Activated T-cell treated with anti-CD3 and anti-CD28 coated beads, Interleukin-2, amount 50 U/mL, for 72 hours (primary cell): ENCODE results near the gene C1orf141. TPM values are rescaled to one million over a fixed set of nuclear protein-coding genes. Genes with fewer than 3 reads are reported as not detected.

Source experiments
- ATAC-seq, 2 donors: fragments of 150-1000 bp; cut with Tn5 transposase; replicated peaks in 1 of 2; 2 replicates each; pipeline ENCODE4 v1.10.0; 2021; ENCODE audit warnings: moderate library complexity in 2 of 2, mild to moderate bottlenecking in 1 of 2
- DNase-seq, 2 donors: peaks; one replicate each; pipeline ENCODE4 v3.0.0; 2021 to 2022; ENCODE audit warnings: mixed read lengths in 1 of 2
- H3K27ac Mint-ChIP-seq: one replicate; pipeline ENCODE4 v1.8.0; 2022; ENCODE audit warnings: mild to moderate bottlenecking, moderate library complexity, mixed read lengths
- H3K27me3 Mint-ChIP-seq: one replicate; pipeline ENCODE4 v1.8.0; 2022; ENCODE audit warnings: low read depth, mixed read lengths
- H3K36me3 Mint-ChIP-seq, 2 donors: one replicate each; pipeline ENCODE4 v1.8.0; 2022; ENCODE audit warnings: mixed read lengths in 2 of 2, mild to moderate bottlenecking in 1 of 2; ENCODE audit not compliant: insufficient read depth in 2 of 2
- H3K4me1 Mint-ChIP-seq: one replicate; pipeline ENCODE4 v1.8.0; 2022; ENCODE audit warnings: low read depth, mixed read lengths
- H3K4me3 Mint-ChIP-seq, 2 donors: one replicate each; pipeline ENCODE4 v1.8.0; 2022; ENCODE audit warnings: mild to moderate bottlenecking in 2 of 2, mixed read lengths in 2 of 2, moderate library complexity in 2 of 2
- H3K9me3 Mint-ChIP-seq, 2 donors: one replicate each; pipeline ENCODE4 v1.8.0; 2022; ENCODE audit warnings: mixed read lengths in 2 of 2
- total RNA-seq, 2 donors: library from RNA; stranded (reverse); gene quantifications; one replicate each; pipeline ENCODE4 v1.2.3, GENCODE V29; 2022

Gene C1orf141
- total RNA-seq, 2 donors from 2014 or later: 0.17 to 0.25 TPM

DNA sequence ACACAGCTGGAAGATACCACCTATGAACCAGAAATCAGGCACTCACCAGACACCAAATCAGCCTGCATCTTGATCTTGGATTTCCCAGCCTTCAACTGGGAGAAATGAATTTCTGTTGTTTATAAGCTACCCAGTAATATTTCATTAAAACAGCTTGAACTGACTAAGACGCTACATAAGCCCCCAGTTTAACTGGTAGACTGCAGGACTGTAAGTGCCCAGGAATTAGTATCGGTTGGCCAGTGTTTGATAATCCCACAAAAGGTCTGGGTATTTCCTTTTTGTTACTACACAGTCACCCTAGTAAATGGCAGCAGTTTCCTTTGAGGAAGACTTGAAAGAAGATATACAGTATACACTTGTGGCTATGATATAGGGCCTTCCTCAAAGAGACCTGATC, 73.5 kb downstream of the C1orf141 start:
- Mint-ChIP-seq H3K27ac (no peak overlapping the region), H3K36me3 (no peaks in the 10 kb centered on the region), H3K9me3 (no peaks in the 10 kb centered on the region), H3K4me1 (peaks cover 3% of the 10 kb centered on the region), H3K27me3 (peaks cover 7% of the 10 kb centered on the region), H3K4me3 (no peak overlapping the region)
- no peak for DNase-seq
- ATAC-seq: no peak

DNA sequence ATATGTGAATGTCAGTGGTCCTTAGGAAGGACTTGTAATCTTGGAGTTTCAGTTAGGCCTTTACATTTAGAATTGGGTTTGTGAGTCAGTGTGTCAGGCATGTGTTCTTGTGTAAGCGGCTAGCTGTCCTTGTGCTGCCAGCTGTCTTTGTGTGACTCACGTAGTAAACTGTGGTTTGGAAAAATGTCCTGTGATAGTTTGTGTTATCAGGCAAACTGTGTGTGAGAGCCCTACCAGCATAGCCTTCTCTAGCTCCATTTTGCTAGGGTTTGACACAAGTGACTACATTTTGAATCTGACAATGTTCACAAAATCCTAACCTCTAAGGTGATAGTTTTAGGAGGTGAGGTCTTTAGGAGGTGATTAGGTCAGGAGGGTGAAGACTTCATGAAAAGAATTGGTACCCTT, 74.0 kb downstream of the C1orf141 start:
- peaks cover 3% of the 10 kb centered on the region for H3K4me1 Mint-ChIP-seq
- no peaks in the 10 kb centered on the region for H3K9me3 Mint-ChIP-seq
- no peaks in the 10 kb centered on the region for H3K36me3 Mint-ChIP-seq
- H3K4me3 Mint-ChIP-seq: no peak overlapping the region
- no peak overlapping the region for H3K27ac Mint-ChIP-seq
- no peak for ATAC-seq
- DNase-seq: no peak
- peaks cover 7% of the 10 kb centered on the region for H3K27me3 Mint-ChIP-seq

DNA sequence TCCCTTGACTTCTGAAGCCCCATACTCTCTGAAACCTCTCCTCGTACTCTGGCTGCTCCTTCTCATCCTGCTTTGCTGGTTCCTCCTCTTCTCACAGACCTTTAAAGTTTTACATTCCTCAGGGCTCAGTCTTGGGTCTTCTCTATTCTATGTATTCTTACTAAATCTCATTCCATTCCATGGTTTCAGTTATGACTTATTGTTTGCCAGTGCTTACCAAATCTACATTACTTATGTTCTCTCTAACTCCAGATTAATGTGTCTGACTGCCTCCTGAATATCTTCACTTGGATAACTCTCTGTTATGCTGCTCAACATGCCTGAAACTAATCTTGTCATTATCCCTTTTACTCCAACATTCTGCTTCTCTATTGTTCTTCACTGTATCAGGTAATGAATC, 75.4 kb downstream of the C1orf141 start:
- Mint-ChIP-seq H3K27me3 (peaks cover 7% of the 10 kb centered on the region), H3K36me3 (no peaks in the 10 kb centered on the region), H3K4me3 (no peak overlapping the region), H3K9me3 (no peaks in the 10 kb centered on the region), H3K4me1 (peaks cover 3% of the 10 kb centered on the region), H3K27ac (no peak overlapping the region)
- no peak for DNase-seq
- ATAC-seq: no peak

DNA sequence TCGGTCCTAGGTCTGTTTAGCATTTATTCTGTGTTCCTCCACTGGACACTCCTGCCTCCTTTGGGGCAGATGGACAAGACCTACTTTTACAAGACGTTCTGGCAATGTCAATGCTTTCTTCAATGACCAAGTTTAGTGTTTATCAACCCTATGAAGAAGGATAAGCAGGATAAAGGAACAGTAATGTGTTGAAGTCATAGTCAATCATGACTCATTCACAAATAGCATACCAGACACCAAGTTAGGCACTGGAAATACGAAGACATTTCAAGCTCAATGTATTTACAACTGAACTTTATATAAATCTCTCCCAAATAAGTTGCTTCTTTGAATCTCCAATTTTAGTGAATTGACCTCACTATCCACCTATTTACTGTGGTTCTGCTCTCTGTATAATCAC, 76.0 kb downstream of the C1orf141 start:
- no peaks in the 10 kb centered on the region for H3K9me3 Mint-ChIP-seq
- no peak overlapping the region for H3K27ac Mint-ChIP-seq
- DNase-seq (no peak), ATAC-seq (no peak)
- peaks cover 7% of the 10 kb centered on the region for H3K27me3 Mint-ChIP-seq
- no peak overlapping the region for H3K4me3 Mint-ChIP-seq
- H3K4me1 Mint-ChIP-seq: peaks cover 3% of the 10 kb centered on the region
- H3K36me3 Mint-ChIP-seq: peaks cover under 1% of the 10 kb centered on the region in 2 donors

DNA sequence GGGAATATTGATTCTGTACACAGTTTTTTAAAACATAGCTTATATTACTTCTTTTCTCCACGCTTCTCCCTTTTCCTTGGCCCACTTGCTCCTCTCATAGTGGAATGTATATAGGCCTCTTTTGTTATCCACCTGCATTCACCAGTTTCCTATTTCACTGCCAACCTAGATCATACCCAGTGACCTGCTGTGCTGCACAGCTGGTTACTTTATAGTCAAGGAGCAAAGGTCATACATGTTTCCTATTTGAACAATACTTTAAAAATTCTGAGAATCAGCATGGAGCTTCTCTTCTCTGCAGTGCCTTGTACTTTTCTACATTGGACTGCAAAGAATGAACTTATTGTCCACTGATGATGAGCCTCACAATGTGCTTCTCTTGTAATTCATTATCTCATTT, 76.5 kb downstream of the C1orf141 start:
- Mint-ChIP-seq H3K4me3 (no peak overlapping the region), H3K27ac (no peak overlapping the region), H3K27me3 (peaks cover 7% of the 10 kb centered on the region), H3K36me3 (peaks cover 1 to 2% of the 10 kb centered on the region in 2 donors), H3K9me3 (no peaks in the 10 kb centered on the region), H3K4me1 (peaks cover 3% of the 10 kb centered on the region)
- DNase-seq: no peak
- ATAC-seq: no peak

DNA sequence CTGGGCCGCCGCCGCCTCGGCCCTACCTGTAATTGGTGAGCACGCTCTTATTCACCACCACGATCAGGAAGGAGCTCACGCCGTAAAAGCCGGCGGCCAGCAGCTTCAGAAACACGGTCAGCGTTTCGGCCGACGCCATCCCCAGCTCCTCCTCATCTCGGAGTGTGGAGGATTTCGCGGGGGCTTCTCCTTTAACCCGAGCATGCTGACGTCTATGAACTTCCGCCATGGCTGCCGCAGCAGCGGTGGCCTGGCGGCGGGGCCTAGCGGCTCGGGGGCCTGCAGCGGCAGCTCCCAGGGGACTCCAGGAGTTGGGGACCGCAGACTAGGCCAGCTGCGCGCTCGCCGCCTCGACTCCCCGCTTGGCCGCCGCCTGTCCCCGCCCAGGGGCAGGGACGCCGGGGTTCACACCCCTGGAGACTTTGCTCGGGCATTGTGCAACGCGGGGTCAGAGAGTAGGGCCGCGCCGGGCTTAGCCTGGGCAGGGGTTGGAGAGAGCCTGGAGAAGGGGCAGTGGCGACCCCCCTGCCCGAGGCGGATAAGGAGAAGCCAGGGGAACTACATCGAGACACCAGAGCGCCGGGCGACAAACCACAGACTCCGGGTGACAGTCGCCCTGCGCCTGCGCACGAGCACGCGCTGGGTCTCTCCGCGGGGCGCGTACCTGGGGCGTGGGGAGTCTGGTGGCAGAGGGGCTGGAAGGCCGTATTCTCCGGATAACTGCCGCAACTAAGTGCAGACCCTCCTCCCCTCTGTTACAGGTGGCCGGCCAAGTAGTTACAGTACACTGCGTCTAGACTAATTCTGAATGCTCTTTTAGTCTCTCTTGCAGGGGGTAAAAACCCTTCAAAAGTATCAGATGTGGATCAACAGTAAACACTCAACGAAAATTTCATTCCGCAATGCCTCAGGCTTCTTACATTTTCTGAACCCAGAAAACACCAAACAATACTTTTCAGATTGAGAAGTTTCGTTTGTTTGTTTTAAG, 80.7 kb downstream of the C1orf141 start, which contains the start of gene SLC35D1:
Gene SLC35D1, minus strand, starts transcription at position 364 of the 988 bp plus-strand sequence. Its CDS starts 135 bp downstream, at position 229.
- Mint-ChIP-seq H3K9me3 (no peaks in the 10 kb centered on the region), H3K4me3 (peak within 1 kb of the TSS; percentile 87 to 93), H3K4me1 (peaks cover 26% of the 10 kb centered on the region), H3K27ac (peak within 1 kb of the TSS; percentile 94), H3K27me3 (peaks cover 1% of the 10 kb centered on the region), H3K36me3 (peaks cover 3 to 13% of the 10 kb centered on the region in 2 donors)
- DNase-seq (peak; percentile 79 to 82), ATAC-seq (peak; percentile 81)

DNA sequence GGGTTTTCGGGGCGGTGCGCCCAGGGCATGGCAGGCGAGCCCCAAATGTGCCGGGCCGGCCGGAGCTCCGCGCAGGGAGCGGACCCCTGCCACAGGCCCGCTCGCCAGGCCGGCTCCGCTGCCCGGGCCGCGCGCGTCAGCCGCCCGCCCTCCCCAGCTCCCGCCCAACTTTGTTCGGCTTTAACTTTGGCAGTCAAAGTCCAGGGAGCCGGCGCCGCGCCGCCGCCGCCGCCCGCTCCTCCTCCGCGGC, 81.3 kb downstream of the C1orf141 start:
- H3K4me3 Mint-ChIP-seq: peak overlapping the region; percentile 87 to 93
- no peaks in the 10 kb centered on the region for H3K27me3 Mint-ChIP-seq
- no peaks in the 10 kb centered on the region for H3K9me3 Mint-ChIP-seq
- H3K36me3 Mint-ChIP-seq: peaks cover 3 to 18% of the 10 kb centered on the region in 2 donors
- ATAC-seq: peak; percentile 51 to 56
- H3K4me1 Mint-ChIP-seq: peaks cover 26% of the 10 kb centered on the region
- DNase-seq: peak in 1 of 2 donors; percentile 35
- H3K27ac Mint-ChIP-seq: peak overlapping the region; percentile 94

DNA sequence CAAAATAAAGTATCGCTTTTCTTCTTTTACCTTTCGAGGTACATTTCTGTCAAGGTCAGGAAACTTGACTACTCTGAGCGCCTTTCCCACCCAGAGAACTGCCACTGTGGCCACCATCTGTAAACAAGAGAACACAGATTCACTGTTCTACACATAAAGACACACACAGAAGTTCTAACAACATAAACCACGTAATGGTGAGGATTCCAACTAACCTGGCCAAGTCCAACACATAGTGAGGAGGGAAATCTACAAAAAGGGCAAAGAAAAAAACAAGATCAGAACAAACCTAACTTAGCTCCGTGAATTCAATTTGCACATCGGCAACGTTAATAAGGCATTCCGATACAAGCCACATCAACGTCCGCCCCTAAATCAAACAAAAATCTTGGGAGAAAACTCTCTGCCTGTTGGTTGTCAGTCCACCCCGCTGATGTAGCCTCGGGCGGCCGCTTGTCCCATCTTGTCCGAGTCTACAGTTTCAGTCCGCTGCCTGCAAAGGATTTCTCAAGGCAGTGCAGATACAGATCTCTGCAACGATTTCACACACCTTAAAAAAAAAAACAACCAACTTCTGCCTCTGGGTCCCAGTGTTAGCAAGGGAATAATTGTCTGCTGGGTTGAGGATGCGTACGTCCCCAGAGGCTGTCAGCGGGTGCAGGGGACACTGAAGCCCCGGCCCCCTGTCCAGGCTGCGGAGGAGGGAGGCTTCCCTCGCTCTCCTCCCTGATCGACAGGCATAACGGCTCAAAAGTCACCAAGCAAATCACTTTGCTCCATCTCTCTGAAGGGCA, 81.8 kb downstream of the C1orf141 start:
- ATAC-seq: peak in 1 of 2 donors; percentile 17
- Mint-ChIP-seq H3K4me3 (peak overlapping the region; percentile 87 to 93), H3K4me1 (peaks cover 26% of the 10 kb centered on the region), H3K27ac (peak overlapping the region; percentile 70), H3K27me3 (no peaks in the 10 kb centered on the region), H3K36me3 (peaks cover 3 to 18% of the 10 kb centered on the region in 2 donors), H3K9me3 (no peaks in the 10 kb centered on the region)
- peak; percentile 3 to 6 for DNase-seq

DNA sequence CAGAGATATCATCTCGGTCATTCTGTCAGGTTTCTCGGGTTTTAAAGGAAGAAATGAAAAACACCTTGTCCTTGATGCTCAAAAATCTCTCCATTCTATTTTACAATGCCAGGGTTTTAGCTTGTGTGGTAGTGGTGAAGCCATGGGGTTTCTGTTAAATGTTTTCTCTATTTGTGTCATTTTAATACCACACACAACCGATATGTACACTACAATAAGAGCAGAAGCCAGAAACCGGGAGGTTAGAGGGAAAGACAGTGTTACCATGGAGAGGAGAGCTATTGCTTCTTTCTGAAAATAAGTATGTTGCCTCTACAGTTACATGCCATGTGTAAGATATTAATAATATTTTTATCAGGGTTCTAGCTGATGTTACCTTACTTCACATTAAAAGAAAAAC, 83.6 kb downstream of the C1orf141 start:
- Mint-ChIP-seq H3K4me3 (peak overlapping the region in 1 of 2 donors; percentile 74), H3K27ac (peak overlapping the region; percentile 52), H3K27me3 (no peaks in the 10 kb centered on the region), H3K9me3 (no peaks in the 10 kb centered on the region), H3K4me1 (peaks cover 26% of the 10 kb centered on the region), H3K36me3 (peaks cover 5 to 23% of the 10 kb centered on the region in 2 donors)
- no peak for ATAC-seq
- no peak for DNase-seq

DNA sequence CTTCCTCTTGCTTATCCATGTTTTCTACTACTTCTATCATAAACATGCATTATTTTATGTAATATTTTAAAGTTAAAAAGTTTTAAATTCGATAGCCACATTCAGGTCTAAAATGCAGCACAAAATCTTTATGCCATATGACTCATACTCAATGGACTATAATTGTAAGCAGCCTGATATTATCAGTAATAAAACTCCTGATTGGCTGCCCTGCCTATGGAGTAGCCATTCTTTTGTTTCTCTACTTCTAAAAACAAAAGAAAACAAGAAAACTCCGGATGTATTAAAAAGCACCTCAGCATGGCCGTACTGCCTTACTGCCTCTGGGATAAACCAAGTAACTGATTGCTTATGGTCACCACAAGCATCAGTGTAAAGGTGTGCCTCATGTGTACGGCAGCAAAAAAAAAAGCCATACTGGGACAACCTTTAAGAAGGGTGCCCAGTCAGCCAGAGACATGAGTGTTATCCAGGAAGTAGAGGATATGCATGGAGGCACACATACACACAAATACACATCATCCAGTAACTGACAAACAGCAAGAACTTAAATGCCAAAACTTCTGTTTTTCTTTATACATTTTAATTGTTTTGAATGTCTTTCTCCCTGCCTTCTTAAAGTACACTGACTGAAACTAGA, 90.0 kb downstream of the C1orf141 start:
- DNase-seq (no peak), ATAC-seq (no peak)
- Mint-ChIP-seq H3K27ac (no peak overlapping the region), H3K4me1 (peaks cover 4% of the 10 kb centered on the region), H3K9me3 (no peaks in the 10 kb centered on the region), H3K36me3 (peaks cover 7 to 39% of the 10 kb centered on the region in 2 donors), H3K4me3 (no peak overlapping the region), H3K27me3 (no peaks in the 10 kb centered on the region)

DNA sequence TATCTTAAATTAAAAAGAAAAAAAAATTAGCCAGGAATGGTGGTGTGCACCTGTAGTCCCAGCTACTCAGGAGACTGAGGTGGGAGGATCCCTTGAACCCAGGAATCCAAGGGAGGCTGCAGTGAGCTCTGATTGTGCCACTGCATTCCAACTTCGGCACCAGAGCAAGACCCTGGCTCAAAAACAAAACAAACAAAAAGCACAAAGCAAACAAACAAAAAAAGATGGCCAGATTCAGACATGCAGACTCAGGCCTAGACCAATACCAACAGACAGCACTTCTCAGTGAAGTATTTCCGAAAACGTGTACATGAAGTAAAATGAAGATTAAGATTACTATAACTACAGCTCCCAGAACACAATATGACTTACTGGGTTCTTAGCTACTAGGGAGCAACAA, 91.4 kb downstream of the C1orf141 start:
- peaks cover 8 to 36% of the 10 kb centered on the region in 2 donors for H3K36me3 Mint-ChIP-seq
- H3K4me1 Mint-ChIP-seq: peaks cover 4% of the 10 kb centered on the region
- H3K9me3 Mint-ChIP-seq: no peaks in the 10 kb centered on the region
- DNase-seq (no peak), ATAC-seq (no peak)
- H3K4me3 Mint-ChIP-seq: no peak overlapping the region
- no peak overlapping the region for H3K27ac Mint-ChIP-seq
- H3K27me3 Mint-ChIP-seq: no peaks in the 10 kb centered on the region
